HG03097 (cell line): Measurements from ENCODE around the gene GOLGA8J.
"Not testable (repeated sequence)": the region's sequence is repeated elsewhere in the genome, so short reads cannot be mapped to it uniquely, and the experiment has no call there.

Source experiments
- ATAC-seq: cut with Tn5 transposase; IDR thresholded peaks from one replicate; pipeline ENCODE4 v1.9.1; 2021; ENCODE audit not compliant: unreplicated experiment, low FRiP score

The GOLGA8J gene

GRCh38 chr15:30082655-30083054, at the start of gene GOLGA8J:
TSS of gene GOLGA8J (plus strand) at chr15:30082955. CDS start at chr15:30083053, 98 bp downstream.
- not testable (repeated sequence) for ATAC-seq

GRCh38 chr15:30033211-30033610, 49.5 kb upstream of the GOLGA8J start:
- ATAC-seq, result no peak

- no peak for ATAC-seq
These were observed 49.0 kb upstream of the GOLGA8J start for GRCh38 chr15:30033763-30034162.

GRCh38 chr15:30036036-30036703, 46.6 kb upstream of the GOLGA8J start:
- no peak for ATAC-seq

- no peak for ATAC-seq
These were observed 43.9 kb upstream of the GOLGA8J start for GRCh38 chr15:30038667-30039523.

GRCh38 chr15:30041868-30042267, 40.9 kb upstream of the GOLGA8J start:
- no peak for ATAC-seq

GRCh38 chr15:30042556-30042955, 40.2 kb upstream of the GOLGA8J start:
- no peak for ATAC-seq

- no peak for ATAC-seq
These were observed 39.5 kb upstream of the GOLGA8J start for GRCh38 chr15:30043211-30043655.

GRCh38 chr15:30044377-30044776, 38.4 kb upstream of the GOLGA8J start:
- no peak for ATAC-seq

- ATAC-seq, result not testable (repeated sequence)
These were observed 37.9 kb upstream of the GOLGA8J start for GRCh38 chr15:30044826-30045225.

GRCh38 chr15:30045248-30046041, 37.3 kb upstream of the GOLGA8J start:
- ATAC-seq, result not testable (repeated sequence)

- ATAC-seq, result no peak
These were observed 36.3 kb upstream of the GOLGA8J start for GRCh38 chr15:30046430-30046829.

GRCh38 chr15:30055604-30056003, 27.2 kb upstream of the GOLGA8J start:
- ATAC-seq, result no peak

- no peak for ATAC-seq
These were observed 26.6 kb upstream of the GOLGA8J start for GRCh38 chr15:30056166-30056565.

- ATAC-seq, result no peak
These were observed 23.0 kb upstream of the GOLGA8J start for GRCh38 chr15:30059771-30060170.

GRCh38 chr15:30062881-30063280, 19.9 kb upstream of the GOLGA8J start:
- no peak for ATAC-seq

- ATAC-seq, result no peak
These were observed 18.8 kb upstream of the GOLGA8J start for GRCh38 chr15:30063835-30064546.

GRCh38 chr15:30065025-30065801, 17.5 kb upstream of the GOLGA8J start:
- no peak for ATAC-seq

GRCh38 chr15:30068326-30068725, 14.4 kb upstream of the GOLGA8J start:
- ATAC-seq, result no peak

- no peak for ATAC-seq
These were observed 10.1 kb upstream of the GOLGA8J start for GRCh38 chr15:30072630-30073029.
